Bone marrow (tissue), 2 donors: ENCODE results near the gene PTCD2.
"Not testable (repeated sequence)": the region's sequence is repeated elsewhere in the genome, so short reads cannot be mapped to it uniquely, and the experiment has no call there.

Experiments used
- DNase-seq, 2 donors: peaks; one replicate each; lab custom pipeline; 2025; lab: John Stamatoyannopoulos, UW

PTCD2 gene

GRCh38 chr5:72298136-72298535 is 22.0 kb upstream of the PTCD2 start:
- not testable (repeated sequence) for DNase-seq

GRCh38 chr5:72298711-72299110 is 21.5 kb upstream of the PTCD2 start:
- DNase-seq = no peak

GRCh38 chr5:72300590-72301339 is 19.4 kb upstream of the PTCD2 start:
- DNase-seq = no peak

- DNase-seq = no peak
Observed at GRCh38 chr5:72301557-72301956, 18.6 kb upstream of the PTCD2 start.

GRCh38 chr5:72302171-72302570 is 18.0 kb upstream of the PTCD2 start:
- no peak for DNase-seq

GRCh38 chr5:72305194-72306142 is 14.7 kb upstream of the PTCD2 start:
- no peak for DNase-seq

GRCh38 chr5:72307573-72307967 is 12.6 kb upstream of the PTCD2 start:
- no peak for DNase-seq

- peak; percentile 89 to 91 for DNase-seq
Observed at GRCh38 chr5:72307968-72308852, 12.0 kb upstream of the PTCD2 start.

- no peak for DNase-seq
Observed at GRCh38 chr5:72308853-72309191, 11.4 kb upstream of the PTCD2 start.

- DNase-seq = no peak
Observed at GRCh38 chr5:72313141-72313540, 7.0 kb upstream of the PTCD2 start.

- no peak for DNase-seq
Observed at GRCh38 chr5:72314571-72315172, 5.5 kb upstream of the PTCD2 start.

GRCh38 chr5:72319435-72319975 is 668 bp upstream of the PTCD2 start:
- DNase-seq = not testable (repeated sequence)

GRCh38 chr5:72324189-72324825 is 4.1 kb downstream of the PTCD2 start:
- no peak for DNase-seq

- DNase-seq = no peak
Observed at GRCh38 chr5:72325566-72326305, 5.6 kb downstream of the PTCD2 start.

- no peak for DNase-seq
Observed at GRCh38 chr5:72326306-72326649, 6.1 kb downstream of the PTCD2 start.

GRCh38 chr5:72328172-72328571 is 8.0 kb downstream of the PTCD2 start:
- DNase-seq = no peak

- DNase-seq = no peak
Observed at GRCh38 chr5:72330712-72331111, 10.5 kb downstream of the PTCD2 start.

GRCh38 chr5:72337159-72337558 is 17.0 kb downstream of the PTCD2 start:
- DNase-seq = no peak

- DNase-seq = no peak
Observed at GRCh38 chr5:72338689-72339209, 18.6 kb downstream of the PTCD2 start.

GRCh38 chr5:72346398-72346797 is 26.2 kb downstream of the PTCD2 start:
- DNase-seq = no peak
